ENCODE results near the gene LRP8.

LRP8 gene

GRCh38 chr1:53280496-53280895 lies 47.4 kb downstream of the LRP8 start:
- no peak for DNase-seq

- DNase-seq = no peak
Measured at GRCh38 chr1:53279296-53280200, 48.3 kb downstream of the LRP8 start.

GRCh38 chr1:53278298-53278725 lies 49.6 kb downstream of the LRP8 start:
- DNase-seq = peak; percentile 63 to 71

- DNase-seq = no peak
Measured at GRCh38 chr1:53277326-53277725, 50.5 kb downstream of the LRP8 start.

- DNase-seq = no peak
Measured at GRCh38 chr1:53276902-53277281, 51.0 kb downstream of the LRP8 start.

- no peak for DNase-seq
Measured at GRCh38 chr1:53276153-53276901, 51.5 kb downstream of the LRP8 start.

- no peak for DNase-seq
Measured at GRCh38 chr1:53275566-53275965, 52.3 kb downstream of the LRP8 start.

- DNase-seq = no peak
Measured at GRCh38 chr1:53274541-53275185, 53.2 kb downstream of the LRP8 start.

- no peak for DNase-seq
Measured at GRCh38 chr1:53274026-53274425, 53.8 kb downstream of the LRP8 start.

GRCh38 chr1:53273526-53273925 lies 54.3 kb downstream of the LRP8 start:
- no peak for DNase-seq

GRCh38 chr1:53272349-53272748 lies 55.5 kb downstream of the LRP8 start:
- DNase-seq = no peak

GRCh38 chr1:53271446-53272090 lies 56.3 kb downstream of the LRP8 start:
- DNase-seq = no peak

- DNase-seq = no peak
Measured at GRCh38 chr1:53270873-53271272, 57.0 kb downstream of the LRP8 start.

- no peak for DNase-seq
Measured at GRCh38 chr1:53270107-53270506, 57.8 kb downstream of the LRP8 start.

GRCh38 chr1:53267761-53268160 lies 60.1 kb downstream of the LRP8 start:
- DNase-seq = no peak

- DNase-seq = no peak
Measured at GRCh38 chr1:53266038-53266437, 61.8 kb downstream of the LRP8 start.

- no peak for DNase-seq
Measured at GRCh38 chr1:53265581-53265980, 62.3 kb downstream of the LRP8 start.

- no peak for DNase-seq
Measured at GRCh38 chr1:53264048-53264447, 63.8 kb downstream of the LRP8 start.

GRCh38 chr1:53262000-53262399 lies 65.9 kb downstream of the LRP8 start:
- DNase-seq = no peak

- no peak for DNase-seq
Measured at GRCh38 chr1:53260631-53261247, 67.1 kb downstream of the LRP8 start.

- no peak for DNase-seq
Measured at GRCh38 chr1:53259932-53260331, 67.9 kb downstream of the LRP8 start.

GRCh38 chr1:53258216-53258615 lies 69.7 kb downstream of the LRP8 start:
- DNase-seq = no peak

All from CD4-positive, alpha-beta T cell treated with Interleukin-4 for 1 hour (primary cell).